Upper lobe of left lung (tissue), 4 donors: ENCODE data around the gene MEF2A.

ENCODE experiments used
- POLR2A ChIP-seq, 4 donors: fragments of 450-650 bp; IDR thresholded peaks; one replicate each; pipeline ENCODE4 v1.5.1; 2016 to 2017; ENCODE audit warnings: antibody characterized with exemption in 4 of 4, mild to moderate bottlenecking in 2 of 4
- POLR2AphosphoS5 ChIP-seq, 2 donors: sonication (generic); formaldehyde crosslinking; IDR thresholded peaks; one replicate each; pipeline ENCODE4 v1.5.1; 2017; ENCODE audit warnings: antibody characterized with exemption in 2 of 2
- TF ChIP-seq, protein P1 (sequence below), 6 experiments: fragments of 450-650 bp in 4 of 6; fragments of 200-600 bp in 2 of 6; sonication (generic) in 2 of 6; IDR thresholded peaks; one replicate each; pipeline ENCODE4 v1.5.1; 2016 to 2019; ENCODE audit warnings: antibody characterized with exemption in 6 of 6

DNA sequence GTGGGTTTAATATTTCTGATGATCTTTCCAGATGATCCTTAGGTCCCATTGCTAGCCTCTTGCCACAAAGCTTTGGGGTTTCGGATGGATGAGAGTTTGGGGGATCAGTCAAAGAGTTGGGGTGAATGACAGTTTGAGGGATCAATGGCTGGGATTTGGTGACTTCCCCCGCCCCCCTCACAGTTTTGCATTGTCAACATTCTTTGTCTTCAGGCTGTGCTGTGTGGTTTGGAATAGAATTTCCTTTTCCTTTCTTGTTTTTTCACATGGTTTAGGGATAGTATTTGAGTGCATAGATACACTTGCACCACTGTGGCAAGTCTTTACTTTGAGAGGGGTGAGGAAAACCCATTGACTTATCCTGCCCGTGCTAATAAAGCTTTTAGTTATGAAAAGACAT lies 14.3 kb downstream of the MEF2A start:
- TF ChIP-seq, protein P1, sequence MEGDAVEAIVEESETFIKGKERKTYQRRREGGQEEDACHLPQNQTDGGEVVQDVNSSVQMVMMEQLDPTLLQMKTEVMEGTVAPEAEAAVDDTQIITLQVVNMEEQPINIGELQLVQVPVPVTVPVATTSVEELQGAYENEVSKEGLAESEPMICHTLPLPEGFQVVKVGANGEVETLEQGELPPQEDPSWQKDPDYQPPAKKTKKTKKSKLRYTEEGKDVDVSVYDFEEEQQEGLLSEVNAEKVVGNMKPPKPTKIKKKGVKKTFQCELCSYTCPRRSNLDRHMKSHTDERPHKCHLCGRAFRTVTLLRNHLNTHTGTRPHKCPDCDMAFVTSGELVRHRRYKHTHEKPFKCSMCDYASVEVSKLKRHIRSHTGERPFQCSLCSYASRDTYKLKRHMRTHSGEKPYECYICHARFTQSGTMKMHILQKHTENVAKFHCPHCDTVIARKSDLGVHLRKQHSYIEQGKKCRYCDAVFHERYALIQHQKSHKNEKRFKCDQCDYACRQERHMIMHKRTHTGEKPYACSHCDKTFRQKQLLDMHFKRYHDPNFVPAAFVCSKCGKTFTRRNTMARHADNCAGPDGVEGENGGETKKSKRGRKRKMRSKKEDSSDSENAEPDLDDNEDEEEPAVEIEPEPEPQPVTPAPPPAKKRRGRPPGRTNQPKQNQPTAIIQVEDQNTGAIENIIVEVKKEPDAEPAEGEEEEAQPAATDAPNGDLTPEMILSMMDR (IDR thresholded peaks at IDR 0.05) = no peak
- TF ChIP-seq POLR2AphosphoS5 (IDR thresholded peaks at IDR 0.05) (no peak), POLR2A (IDR thresholded peaks at IDR 0.05) (no peak)
